ENCODE results near the gene TBL1XR1. TPM values are rescaled to one million over a fixed set of nuclear protein-coding genes. Genes with fewer than 3 reads are reported as not detected.

The TBL1XR1 gene
- total RNA-seq, 1 experiment from 2014 or later: 77.6 TPM

DNA sequence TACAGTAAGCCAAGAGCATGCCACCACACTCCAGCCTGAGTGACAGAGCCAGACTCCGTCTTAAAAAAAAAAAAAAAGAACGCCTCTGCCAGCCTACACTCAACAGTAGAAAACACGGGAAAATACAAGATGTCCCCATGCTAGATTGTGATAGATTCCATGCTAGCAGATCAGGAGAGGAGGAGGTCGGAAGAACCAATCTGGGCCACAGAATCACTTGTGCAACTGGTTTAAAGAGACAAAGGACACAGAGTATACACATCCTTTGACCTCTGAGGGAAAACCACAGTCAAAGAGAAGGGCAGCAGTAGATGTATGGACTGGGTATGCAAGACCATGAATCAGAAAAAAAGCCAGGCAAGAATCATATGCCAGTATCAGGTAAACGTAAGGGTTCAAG is 15.9 kb downstream of the TBL1XR1 start:
- intact Hi-C loops (cut with micrococcal nuclease): no loop called here

DNA sequence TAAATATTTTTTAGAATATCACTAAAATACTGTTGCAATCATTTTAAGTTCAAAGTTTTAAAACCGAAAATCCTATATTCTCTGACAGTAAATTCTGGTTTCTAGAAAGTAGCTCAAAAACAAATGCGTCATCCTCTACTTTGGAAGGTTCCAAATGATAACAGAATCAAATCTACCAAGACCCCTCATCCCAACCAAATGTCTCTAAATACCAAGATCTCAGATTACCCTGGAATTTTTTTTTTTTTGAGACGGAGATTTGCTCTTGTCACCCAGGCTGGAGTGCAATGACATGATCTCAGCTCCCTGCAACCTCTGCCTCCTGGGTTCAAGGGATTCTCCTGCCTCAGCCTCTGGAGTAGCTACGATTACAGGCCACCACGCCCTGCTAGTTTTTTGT is 16.8 kb downstream of the TBL1XR1 start:
- CTCF ChIA-PET: no interaction called here
- no peak overlapping the region for H3K4me3 ChIP-seq (ENCODE audit: low read length)
- intact Hi-C loops (cut with micrococcal nuclease): no loop called here
- DNase-seq (no peak), ATAC-seq (no peak)
- peaks cover 99% of the 10 kb centered on the region for H3K79me2 ChIP-seq (ENCODE audit: low read length)
- no peaks in the 10 kb centered on the region for H3K9me3 ChIP-seq (ENCODE audit: low read length)
- POLR2A ChIA-PET (ENCODE audit: unreplicated experiment): no interaction called here
- H3K4me1 ChIP-seq (ENCODE audit: insufficient read depth, low read length): peaks cover 8% of the 10 kb centered on the region; the same call in 1 of the 2 replicates
- BruUV-seq (replicated peaks): no TSS peak
- H4K20me1 ChIP-seq (ENCODE audit: low read length): peaks cover 46% of the 10 kb centered on the region
- no peaks in the 10 kb centered on the region for H3K27me3 ChIP-seq (ENCODE audit: low read length)
- no peaks in the 10 kb centered on the region for H3K9me2 ChIP-seq (replicated peaks; ENCODE audit: low read length)
- H3K9ac ChIP-seq (ENCODE audit: low read length): no peak overlapping the region
- H2AFZ ChIP-seq (ENCODE audit: low read length): no peak overlapping the region
- TF ChIP-seq EZH2phosphoT487 (IDR thresholded peaks at IDR 0.05; ENCODE audit: borderline replicate concordance, low read length): no peak
- no peak for TF ChIP-seq EZH2 (IDR thresholded peaks at IDR 0.05; ENCODE audit: low read length, unreplicated experiment)
- TF ChIP-seq, protein P1, sequence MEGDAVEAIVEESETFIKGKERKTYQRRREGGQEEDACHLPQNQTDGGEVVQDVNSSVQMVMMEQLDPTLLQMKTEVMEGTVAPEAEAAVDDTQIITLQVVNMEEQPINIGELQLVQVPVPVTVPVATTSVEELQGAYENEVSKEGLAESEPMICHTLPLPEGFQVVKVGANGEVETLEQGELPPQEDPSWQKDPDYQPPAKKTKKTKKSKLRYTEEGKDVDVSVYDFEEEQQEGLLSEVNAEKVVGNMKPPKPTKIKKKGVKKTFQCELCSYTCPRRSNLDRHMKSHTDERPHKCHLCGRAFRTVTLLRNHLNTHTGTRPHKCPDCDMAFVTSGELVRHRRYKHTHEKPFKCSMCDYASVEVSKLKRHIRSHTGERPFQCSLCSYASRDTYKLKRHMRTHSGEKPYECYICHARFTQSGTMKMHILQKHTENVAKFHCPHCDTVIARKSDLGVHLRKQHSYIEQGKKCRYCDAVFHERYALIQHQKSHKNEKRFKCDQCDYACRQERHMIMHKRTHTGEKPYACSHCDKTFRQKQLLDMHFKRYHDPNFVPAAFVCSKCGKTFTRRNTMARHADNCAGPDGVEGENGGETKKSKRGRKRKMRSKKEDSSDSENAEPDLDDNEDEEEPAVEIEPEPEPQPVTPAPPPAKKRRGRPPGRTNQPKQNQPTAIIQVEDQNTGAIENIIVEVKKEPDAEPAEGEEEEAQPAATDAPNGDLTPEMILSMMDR (conservative IDR thresholded peaks at IDR 0.05; ENCODE audit: low read depth, low read length): no peak
- no peak overlapping the region for H3K27ac ChIP-seq (ENCODE audit: low read length)
- H3K36me3 ChIP-seq (ENCODE audit: low read depth, low read length): no peaks in the 10 kb centered on the region; the same call in 1 of the 2 replicates
- H3K4me2 ChIP-seq (ENCODE audit: low read length): no peak overlapping the region
- H3F3A ChIP-seq (ENCODE audit: low read length, unreplicated experiment): no peaks in the 10 kb centered on the region

More for the DNA sequence above, 15.9 kb downstream of the TBL1XR1 start:
- no peaks in the 10 kb centered on the region for H3K9me2 ChIP-seq (replicated peaks; ENCODE audit: low read length)
- no peak overlapping the region for H3K9ac ChIP-seq (ENCODE audit: low read length)
- H3K9me3 ChIP-seq (ENCODE audit: low read length): no peaks in the 10 kb centered on the region
- peaks cover 53% of the 10 kb centered on the region for H4K20me1 ChIP-seq (ENCODE audit: low read length)
- no peak overlapping the region for H3K27ac ChIP-seq (ENCODE audit: low read length)
- no peak for TF ChIP-seq EZH2 (IDR thresholded peaks at IDR 0.05; ENCODE audit: low read length, unreplicated experiment)
- TF ChIP-seq, protein P1 (conservative IDR thresholded peaks at IDR 0.05; ENCODE audit: low read depth, low read length): no peak
- TF ChIP-seq EZH2phosphoT487 (IDR thresholded peaks at IDR 0.05; ENCODE audit: borderline replicate concordance, low read length): no peak
- H3K4me2 ChIP-seq (ENCODE audit: low read length): no peak overlapping the region
- H3K4me1 ChIP-seq (ENCODE audit: insufficient read depth, low read length): peaks cover 8% of the 10 kb centered on the region; the same call in 1 of the 2 replicates
- CTCF ChIA-PET: no interaction called here
- DNase-seq (no peak), ATAC-seq (no peak)
- POLR2A ChIA-PET (ENCODE audit: unreplicated experiment): no interaction called here
- H3K36me3 ChIP-seq (ENCODE audit: low read depth, low read length): no peaks in the 10 kb centered on the region; the same call in 1 of the 2 replicates
- BruUV-seq (replicated peaks): no TSS peak
- no peak overlapping the region for H3K4me3 ChIP-seq (ENCODE audit: low read length)
- no peaks in the 10 kb centered on the region for H3K27me3 ChIP-seq (ENCODE audit: low read length)
- no peaks in the 10 kb centered on the region for H3F3A ChIP-seq (ENCODE audit: low read length, unreplicated experiment)
- peaks cover 100% of the 10 kb centered on the region for H3K79me2 ChIP-seq (ENCODE audit: low read length)
- H2AFZ ChIP-seq (ENCODE audit: low read length): no peak overlapping the region

DNA sequence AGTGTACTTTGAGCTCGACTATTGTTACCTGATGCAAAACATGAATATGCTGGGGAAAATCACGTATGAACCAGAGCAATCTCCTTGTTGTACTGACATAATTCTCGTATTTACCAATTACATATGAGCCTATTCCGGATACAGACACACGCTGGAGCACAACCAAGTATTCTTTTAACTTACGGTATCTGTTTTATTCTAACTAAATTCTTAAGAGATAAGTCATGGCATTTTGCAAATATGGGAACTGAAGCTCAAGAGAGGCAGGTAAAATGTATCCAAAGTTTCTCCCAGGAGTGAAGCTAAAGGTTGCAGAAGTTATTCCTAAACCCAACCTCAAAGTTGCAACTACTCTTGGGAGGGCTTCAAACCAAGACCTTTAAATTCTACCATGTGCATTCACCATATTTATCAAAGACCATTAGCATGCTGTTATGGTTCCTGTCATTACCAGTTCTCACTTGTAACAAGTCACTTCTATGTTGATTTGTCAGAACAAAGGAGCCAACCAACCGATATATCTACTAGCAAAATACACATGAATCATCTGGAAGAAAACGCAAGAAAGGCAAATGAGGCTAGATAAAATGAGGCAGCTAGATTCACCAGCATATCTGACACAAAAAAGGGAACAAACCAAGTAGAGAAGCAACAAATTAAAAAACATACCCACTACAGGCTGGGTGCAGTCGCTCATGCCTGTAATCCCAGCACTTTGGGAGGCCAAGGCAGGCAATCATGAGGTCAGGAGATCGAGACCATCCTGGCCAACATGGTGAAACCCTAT is 17.8 kb downstream of the TBL1XR1 start:
- no TSS peak for BruUV-seq (replicated peaks)
- ATAC-seq: no peak

More for the DNA sequence above, 17.8 kb downstream of the TBL1XR1 start:
- TF ChIP-seq, protein P1 (conservative IDR thresholded peaks at IDR 0.05; ENCODE audit: low read depth, low read length): no peak
- TF ChIP-seq EZH2phosphoT487 (IDR thresholded peaks at IDR 0.05; ENCODE audit: borderline replicate concordance, low read length): no peak
- no peak for TF ChIP-seq EZH2 (IDR thresholded peaks at IDR 0.05; ENCODE audit: low read length, unreplicated experiment)
- Histone ChIP-seq H3K9me3 (ENCODE audit: low read length) (no peaks in the 10 kb centered on the region), H3K9ac (ENCODE audit: low read length) (no peak overlapping the region), H3K36me3 (ENCODE audit: low read depth, low read length) (no peaks in the 10 kb centered on the region; the same call in 1 of the 2 replicates), H3K27ac (ENCODE audit: low read length) (no peak overlapping the region), H3K4me2 (ENCODE audit: low read length) (no peak overlapping the region), H3K27me3 (ENCODE audit: low read length) (no peaks in the 10 kb centered on the region), H3F3A (ENCODE audit: low read length, unreplicated experiment) (no peaks in the 10 kb centered on the region), H3K79me2 (ENCODE audit: low read length) (peaks cover 99% of the 10 kb centered on the region), H2AFZ (ENCODE audit: low read length) (no peak overlapping the region), H3K9me2 (replicated peaks; ENCODE audit: low read length) (no peaks in the 10 kb centered on the region), H3K4me3 (ENCODE audit: low read length) (no peak overlapping the region), H3K4me1 (ENCODE audit: insufficient read depth, low read length) (peaks cover 8% of the 10 kb centered on the region; the same call in 1 of the 2 replicates), H4K20me1 (ENCODE audit: low read length) (peaks cover 42% of the 10 kb centered on the region)
- ChIA-PET POLR2A (ENCODE audit: unreplicated experiment) (no interaction called here), CTCF (no interaction called here)
- DNase-seq: no peak
- intact Hi-C loops (cut with micrococcal nuclease): no loop called here

Measured in PC-3 (cell line).